K562 (cell line): Measurements from ENCODE around the gene MYOM1. TPM values are rescaled to one million over a fixed set of nuclear protein-coding genes. Genes with fewer than 3 reads are reported as not detected.

ENCODE experiments used
- ARHGAP35 ChIP-seq: fragments of 450-650 bp; IDR thresholded peaks from 2 replicates; pipeline ENCODE4 v1.6.1; 2018; ENCODE audit not compliant: partially characterized antibody
- ARID2 ChIP-seq: fragments of 450-650 bp; IDR thresholded peaks from 2 replicates; pipeline ENCODE4 v1.6.1; 2017; ENCODE audit warnings: antibody characterized with exemption, mild to moderate bottlenecking
- BRF1 ChIP-seq: IDR thresholded peaks from 3 replicates; pipeline ENCODE4 v1.6.1; 2011; ENCODE audit warnings: borderline replicate concordance, mild to moderate bottlenecking; ENCODE audit not compliant: insufficient read length; ENCODE audit errors: extremely low read depth
- CBFA2T2 ChIP-seq: fragments of 450-650 bp; conservative IDR thresholded peaks from 2 replicates; pipeline ENCODE4 v1.6.1; 2017; ENCODE audit warnings: mild to moderate bottlenecking
- DPF2 ChIP-seq: fragments of 450-650 bp; IDR thresholded peaks from 2 replicates; pipeline ENCODE4 v1.6.1; 2016
- ETS2 ChIP-seq: IDR thresholded peaks from 2 replicates; pipeline ENCODE4 v1.6.1; 2016; ENCODE audit warnings: borderline replicate concordance, missing genetic modification characterization, mild to moderate bottlenecking, moderate library complexity, missing compliant biosample characterization; ENCODE audit not compliant: poor library complexity, severe bottlenecking
- FOXK2 ChIP-seq, 2 experiments: fragments of 450-650 bp; IDR thresholded peaks in 1 of 2; conservative IDR thresholded peaks in 1 of 2; 2 replicates each; pipeline ENCODE4 v1.6.1; 2016; ENCODE audit warnings: low read depth in 2 of 2, mild to moderate bottlenecking in 1 of 2
- GATAD2A ChIP-seq: fragments of 450-650 bp; IDR thresholded peaks from 2 replicates; pipeline ENCODE4 v1.6.1; 2017
- HDGF ChIP-seq: fragments of 450-650 bp; IDR thresholded peaks from 2 replicates; pipeline ENCODE4 v1.6.1; 2016
- HEY1 ChIP-seq: fragments of 250-450 bp; sonication (Bioruptor Pico); IDR thresholded peaks from 2 replicates; pipeline ENCODE4 v1.5.0; 2020; ENCODE audit warnings: mild to moderate bottlenecking, moderate library complexity, borderline replicate concordance
- JUND ChIP-seq, 2 experiments: IDR thresholded peaks; 2 replicates in 1 of 2; 3 replicates in 1 of 2; pipeline ENCODE4 v1.6.1; 2011; ENCODE audit warnings: borderline replicate concordance in 2 of 2, low read depth in 2 of 2, low read length in 2 of 2, improper control_type of control experiment in 1 of 2, missing biosample characterization in 1 of 2, missing genetic modification characterization in 1 of 2, missing genetic modification reagents in 1 of 2
- LCOR ChIP-seq: sonication (generic); formaldehyde crosslinking; IDR thresholded peaks from 2 replicates; pipeline ENCODE4 v1.8.0; 2022; ENCODE audit warnings: mild to moderate bottlenecking, missing genetic modification reagents
- MECOM ChIP-seq: fragments of 250-450 bp; sonication (Bioruptor Pico); IDR thresholded peaks from 2 replicates; pipeline ENCODE4 v1.8.0; 2022; ENCODE audit warnings: inconsistent platforms
- MTA2 ChIP-seq: fragments of 450-650 bp; IDR thresholded peaks from 2 replicates; pipeline ENCODE4 v1.6.1; 2016; ENCODE audit warnings: low read depth
- NFE2 ChIP-seq: IDR thresholded peaks from 2 replicates; pipeline ENCODE4 v1.6.1; 2014; ENCODE audit warnings: antibody characterized with exemption, low read depth
- NR4A1 ChIP-seq, 2 experiments: fragments of 250-450 bp in 1 of 2; fragments of 450-650 bp in 1 of 2; sonication (Bioruptor Pico) in 1 of 2; IDR thresholded peaks; 2 replicates each; pipeline versions ENCODE4 v1.4.0 to v1.6.1; 2016 to 2020; ENCODE audit warnings: mild to moderate bottlenecking in 2 of 2, missing compliant biosample characterization in 1 of 2, missing genetic modification characterization in 1 of 2, moderate library complexity in 1 of 2
- PML ChIP-seq: IDR thresholded peaks from 2 replicates; pipeline ENCODE4 v1.6.1; 2012; ENCODE audit warnings: low read length, inconsistent platforms
- POLR2B ChIP-seq: fragments of 450-650 bp; IDR thresholded peaks from 2 replicates; pipeline ENCODE4 v1.6.1; 2018; ENCODE audit warnings: low read depth; ENCODE audit not compliant: partially characterized antibody
- RHOXF2B ChIP-seq: fragments of 250-450 bp; sonication (Bioruptor Pico); conservative IDR thresholded peaks from 2 replicates; pipeline ENCODE4 v1.5.1; 2021
- WHSC1 ChIP-seq: IDR thresholded peaks from one replicate; pipeline ENCODE4 v1.6.1; 2012; ENCODE audit warnings: low read length, control low read depth, inconsistent platforms
- ZNF143 ChIP-seq: sonication (generic); formaldehyde crosslinking; IDR thresholded peaks from 2 replicates; pipeline ENCODE4 v1.9.0; 2022; ENCODE audit warnings: mild to moderate bottlenecking, missing genetic modification reagents
- ZNF75A ChIP-seq: fragments of 450-650 bp; formaldehyde crosslinking; IDR thresholded peaks from 2 replicates; pipeline ENCODE4 v1.4.0; 2020; ENCODE audit warnings: mild to moderate bottlenecking
- polyA plus RNA-seq, 8 experiments: library from polyadenylated mRNA; depleted of rRNA in 4 of 8; stranded (reverse) in 5 of 8; unstranded in 3 of 8; fragments of >200 nt; fragmentation: Nextera tagmentation in 2 of 8; fragmentation: Illumina TruSeq in 1 of 8; extraction: Ambion mirVana in 2 of 8; extraction: Trizol in 1 of 8; gene quantifications; 2 replicates each; pipeline versions ENCODE4 v1.2.1 to v1.2.3, GENCODE V29; 2011 to 2014; ENCODE audit warnings: inconsistent platforms in 1 of 8, missing spikeins in 1 of 8
- total RNA-seq, 7 experiments: library from RNA; depleted of rRNA in 6 of 7; stranded (reverse); fragments of >200 nt in 6 of 7; fragmentation: Illumina TruSeq in 2 of 7; extraction: Trizol in 2 of 7; gene quantifications; 2 replicates each; pipeline versions ENCODE4 v1.2.1 to v1.2.3, GENCODE V29; 2011 to 2021; ENCODE audit warnings: low replicate concordance in 1 of 7
- TF ChIP-seq, protein P1 (sequence below), 2 experiments: fragments of 200-800 bp in 1 of 2; sonication (Bioruptor generic) in 1 of 2; sonication (generic) in 1 of 2; formaldehyde crosslinking in 1 of 2; IDR thresholded peaks in 1 of 2; conservative IDR thresholded peaks in 1 of 2; 2 replicates each; pipeline versions ENCODE4 v1.5.0 to v1.6.1; 2016 to 2020; ENCODE audit warnings: missing compliant biosample characterization in 1 of 2, missing genetic modification characterization in 1 of 2, missing genetic modification reagents in 1 of 2
- TF ChIP-seq, protein P2 (sequence below): sonication (generic); formaldehyde crosslinking; IDR thresholded peaks from 2 replicates; pipeline ENCODE4 v1.8.0; 2022; ENCODE audit warnings: mild to moderate bottlenecking, missing genetic modification reagents, borderline replicate concordance
- TF ChIP-seq, protein P3 (sequence below): sonication (generic); formaldehyde crosslinking; IDR thresholded peaks from 2 replicates; pipeline ENCODE4 v1.8.0; 2022; ENCODE audit warnings: mild to moderate bottlenecking, missing genetic modification reagents

MYOM1 gene
- total and polyA plus RNA-seq, 9 of the 15 experiments (the other 6 are each of a cell fraction or from before 2014, with no cell fraction given): 0.01 to 0.62 (median 0.25) TPM

DNA sequence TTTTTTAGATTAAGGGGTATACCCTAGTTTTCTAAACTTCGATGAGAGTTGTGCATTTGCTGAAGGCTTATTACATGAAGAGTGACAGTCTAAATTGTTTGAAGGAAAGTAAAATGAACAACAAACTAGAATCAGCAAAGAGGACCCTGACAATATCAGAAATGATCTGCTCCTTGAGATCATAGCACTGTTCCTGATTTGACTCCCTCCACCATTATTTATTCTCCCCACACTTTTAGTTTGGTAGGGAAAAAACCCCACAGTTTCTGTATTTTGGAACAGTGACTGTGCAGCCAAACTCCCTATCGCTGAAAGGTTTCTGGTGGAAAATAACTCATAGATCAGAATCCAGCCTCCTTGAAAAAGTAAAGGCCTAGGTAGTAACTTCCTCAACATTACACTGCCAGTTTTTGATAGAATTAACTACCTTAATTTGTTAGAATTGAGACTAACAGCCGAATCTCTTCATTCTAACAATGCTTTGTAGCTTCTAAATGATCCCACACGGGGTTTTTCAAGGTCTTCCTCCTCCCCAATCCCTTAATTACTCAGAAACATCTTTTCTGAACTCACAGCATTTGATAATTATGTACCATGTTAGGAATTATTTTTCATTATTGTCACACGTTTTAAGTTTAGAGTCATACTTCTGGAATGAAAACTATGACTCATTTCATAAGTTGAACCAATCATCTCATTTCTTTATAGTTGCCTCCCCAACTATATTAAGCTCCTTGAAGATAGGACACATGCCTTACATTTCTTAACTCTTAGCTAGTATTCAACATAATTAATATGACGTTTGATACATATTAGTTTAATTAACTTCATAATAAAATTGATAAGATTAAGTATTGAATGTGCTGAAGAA lies 30.7 kb upstream of the MYOM1 start (continued):
- TF ChIP-seq, protein P1, sequence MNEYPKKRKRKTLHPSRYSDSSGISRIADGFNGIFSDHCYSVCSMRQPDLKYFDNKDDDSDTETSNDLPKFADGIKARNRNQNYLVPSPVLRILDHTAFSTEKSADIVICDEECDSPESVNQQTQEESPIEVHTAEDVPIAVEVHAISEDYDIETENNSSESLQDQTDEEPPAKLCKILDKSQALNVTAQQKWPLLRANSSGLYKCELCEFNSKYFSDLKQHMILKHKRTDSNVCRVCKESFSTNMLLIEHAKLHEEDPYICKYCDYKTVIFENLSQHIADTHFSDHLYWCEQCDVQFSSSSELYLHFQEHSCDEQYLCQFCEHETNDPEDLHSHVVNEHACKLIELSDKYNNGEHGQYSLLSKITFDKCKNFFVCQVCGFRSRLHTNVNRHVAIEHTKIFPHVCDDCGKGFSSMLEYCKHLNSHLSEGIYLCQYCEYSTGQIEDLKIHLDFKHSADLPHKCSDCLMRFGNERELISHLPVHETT (CRISPR knock-in tag; conservative IDR thresholded peaks at IDR 0.05 in 1 of 2, IDR thresholded peaks at IDR 0.05 in 1 of 2): no peak
- 0 out of 2 replicates have a peak, but pooled peaks have one; percentile 59 for TF ChIP-seq ARID2
- TF ChIP-seq DPF2: 0 out of 2 replicates have a peak, but pooled peaks have one; percentile 33
- no peak for TF ChIP-seq ZNF143
- no peak for TF ChIP-seq FOXK2 (conservative IDR thresholded peaks at IDR 0.05 in 1 of 2, IDR thresholded peaks at IDR 0.05 in 1 of 2; ENCODE audit: low read depth in 2 of 2)
- no peak for TF ChIP-seq HEY1
- TF ChIP-seq NFE2: no peak
- TF ChIP-seq, protein P2, sequence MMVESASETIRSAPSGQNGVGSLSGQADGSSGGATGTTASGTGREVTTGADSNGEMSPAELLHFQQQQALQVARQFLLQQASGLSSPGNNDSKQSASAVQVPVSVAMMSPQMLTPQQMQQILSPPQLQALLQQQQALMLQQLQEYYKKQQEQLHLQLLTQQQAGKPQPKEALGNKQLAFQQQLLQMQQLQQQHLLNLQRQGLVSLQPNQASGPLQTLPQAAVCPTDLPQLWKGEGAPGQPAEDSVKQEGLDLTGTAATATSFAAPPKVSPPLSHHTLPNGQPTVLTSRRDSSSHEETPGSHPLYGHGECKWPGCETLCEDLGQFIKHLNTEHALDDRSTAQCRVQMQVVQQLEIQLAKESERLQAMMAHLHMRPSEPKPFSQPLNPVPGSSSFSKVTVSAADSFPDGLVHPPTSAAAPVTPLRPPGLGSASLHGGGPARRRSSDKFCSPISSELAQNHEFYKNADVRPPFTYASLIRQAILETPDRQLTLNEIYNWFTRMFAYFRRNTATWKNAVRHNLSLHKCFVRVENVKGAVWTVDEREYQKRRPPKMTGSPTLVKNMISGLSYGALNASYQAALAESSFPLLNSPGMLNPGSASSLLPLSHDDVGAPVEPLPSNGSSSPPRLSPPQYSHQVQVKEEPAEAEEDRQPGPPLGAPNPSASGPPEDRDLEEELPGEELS: no peak
- TF ChIP-seq POLR2B: peak; percentile 73
- TF ChIP-seq ZNF75A (CRISPR knock-in tag): no peak
- TF ChIP-seq, protein P3, sequence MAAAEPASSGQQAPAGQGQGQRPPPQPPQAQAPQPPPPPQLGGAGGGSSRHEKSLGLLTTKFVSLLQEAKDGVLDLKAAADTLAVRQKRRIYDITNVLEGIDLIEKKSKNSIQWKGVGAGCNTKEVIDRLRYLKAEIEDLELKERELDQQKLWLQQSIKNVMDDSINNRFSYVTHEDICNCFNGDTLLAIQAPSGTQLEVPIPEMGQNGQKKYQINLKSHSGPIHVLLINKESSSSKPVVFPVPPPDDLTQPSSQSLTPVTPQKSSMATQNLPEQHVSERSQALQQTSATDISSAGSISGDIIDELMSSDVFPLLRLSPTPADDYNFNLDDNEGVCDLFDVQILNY: 0 out of 2 replicates have a peak, but pooled peaks have one; percentile 23
- TF ChIP-seq JUND (IDR thresholded peaks at IDR 0.05; ENCODE audit: borderline replicate concordance, low read depth, low read length): peak; percentile 60
- peak; percentile 49; the same call in 1 of the 3 replicates for TF ChIP-seq JUND (tag; IDR thresholded peaks at IDR 0.05; ENCODE audit: borderline replicate concordance, low read depth, low read length)
- TF ChIP-seq ETS2 (tag): no peak
- no peak for TF ChIP-seq HDGF
- peak; percentile 34; the same call in 1 of the 2 replicates for TF ChIP-seq PML
- no peak for TF ChIP-seq GATAD2A
- TF ChIP-seq MTA2: no peak
- TF ChIP-seq ARHGAP35: no peak
- TF ChIP-seq NR4A1 (CRISPR knock-in tag; IDR thresholded peaks at IDR 0.05): no peak
- no peak for TF ChIP-seq NR4A1 (tag; IDR thresholded peaks at IDR 0.05)
- TF ChIP-seq MECOM (CRISPR knock-in tag): no peak
- TF ChIP-seq CBFA2T2: no peak
- no peak for TF ChIP-seq WHSC1
- TF ChIP-seq RHOXF2B (CRISPR knock-in tag): no peak
- no peak for TF ChIP-seq LCOR
- TF ChIP-seq BRF1: no peak
